GM18520 (cell line): ENCODE data around the gene JMJD4.

Experiments
- ATAC-seq: cut with Tn5 transposase; IDR thresholded peaks from one replicate; pipeline ENCODE4 v1.9.1; 2021; ENCODE audit not compliant: unreplicated experiment

JMJD4 gene

DNA sequence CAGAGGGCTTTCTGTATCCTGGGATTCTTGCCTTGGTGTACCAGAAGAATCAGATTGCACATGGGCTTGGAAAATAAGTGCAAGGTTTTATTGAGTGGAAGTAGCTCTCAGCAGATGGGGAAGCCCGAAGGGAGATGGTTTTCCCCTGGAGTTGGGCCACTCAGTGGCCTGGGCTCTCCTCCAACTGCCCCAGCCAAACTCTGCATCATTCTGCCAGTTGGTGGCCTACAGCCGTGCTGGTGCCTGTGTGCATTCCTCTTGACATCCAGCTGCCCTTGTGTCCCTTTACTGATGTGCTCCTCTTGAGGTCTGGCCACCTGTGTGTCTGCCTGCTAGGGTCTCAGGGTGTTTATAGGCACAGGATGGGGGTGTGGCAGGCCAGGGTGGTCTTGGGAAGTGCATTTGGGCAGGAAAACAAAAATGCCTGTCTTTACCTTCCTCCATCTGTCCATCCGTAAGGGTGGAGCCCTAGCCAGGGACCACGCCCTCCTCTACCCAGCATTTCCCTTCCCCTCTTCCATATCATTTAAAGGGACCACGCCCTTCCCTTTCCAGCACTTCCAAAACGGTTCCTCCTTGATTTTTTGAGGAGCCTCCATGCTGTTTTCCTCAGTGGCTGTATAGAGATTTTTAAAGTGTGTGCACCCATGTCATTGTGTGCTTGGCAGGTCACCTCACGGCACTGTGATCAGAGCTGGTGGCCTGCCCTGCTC, 19.1 kb upstream of the JMJD4 start:
- ATAC-seq = no peak

DNA sequence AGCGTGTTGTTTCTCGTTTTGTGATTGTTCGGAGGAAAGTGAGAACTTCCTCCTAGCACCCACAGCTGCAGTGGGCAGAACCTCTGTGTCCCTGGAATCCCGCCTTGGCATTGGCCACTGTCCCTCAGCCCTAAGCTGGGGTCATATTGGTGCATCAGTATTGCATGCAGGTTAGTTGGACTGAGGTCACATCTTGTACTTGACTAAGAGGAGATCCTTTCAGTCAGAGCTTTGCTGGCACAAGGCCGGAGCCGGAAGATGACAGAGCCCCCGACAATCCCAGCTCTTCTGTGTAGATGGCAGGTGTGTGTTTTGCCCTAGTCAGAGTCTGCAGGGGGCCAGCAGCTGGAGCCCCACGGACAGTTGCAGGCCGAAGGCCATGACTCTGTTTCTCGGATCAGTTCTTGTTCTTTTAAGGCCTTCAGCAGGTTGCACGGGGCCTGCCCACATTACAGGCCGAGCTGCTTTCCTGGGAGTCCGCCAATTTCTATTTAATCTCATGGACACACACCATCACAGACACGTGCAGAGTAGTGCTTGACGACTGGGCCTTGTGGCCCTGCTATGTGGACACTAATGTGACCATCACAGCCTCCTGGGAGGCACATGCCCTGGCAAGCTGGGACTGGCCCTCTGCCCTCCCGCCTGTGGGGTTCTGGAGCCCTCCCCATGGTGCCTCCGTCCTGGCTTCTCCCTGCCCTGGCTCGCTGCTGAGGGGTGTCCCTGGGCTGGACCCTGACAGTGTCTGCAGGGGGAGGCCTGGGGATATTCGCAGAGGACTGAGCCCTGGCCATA, 15.0 kb upstream of the JMJD4 start:
- no peak for ATAC-seq

DNA sequence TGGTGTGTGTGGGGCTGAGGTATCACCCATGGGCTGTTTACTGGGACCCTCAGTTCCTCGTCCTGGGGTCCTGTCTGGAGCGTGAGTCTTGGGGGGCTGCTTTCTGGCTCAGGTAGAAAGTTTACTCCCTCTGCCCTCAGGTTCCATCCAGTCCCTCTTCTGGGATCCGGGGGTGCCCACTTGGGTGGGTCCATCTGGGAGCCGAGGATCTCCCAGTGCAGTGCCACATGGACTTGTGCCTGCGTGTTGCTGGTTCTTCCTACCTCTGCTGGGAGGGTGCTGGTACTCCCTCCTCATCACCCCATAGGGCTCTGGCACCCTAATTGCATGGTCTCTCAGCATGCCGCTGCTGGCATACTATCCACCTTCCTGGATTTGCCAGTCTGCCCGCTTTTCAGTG, 14.1 kb upstream of the JMJD4 start:
- no peak for ATAC-seq

GRCh38 chr1:227748496-227749182, 13.5 kb upstream of the JMJD4 start:
- no peak for ATAC-seq

- no peak for ATAC-seq
Measured at GRCh38 chr1:227747948-227748495, 12.9 kb upstream of the JMJD4 start.

DNA sequence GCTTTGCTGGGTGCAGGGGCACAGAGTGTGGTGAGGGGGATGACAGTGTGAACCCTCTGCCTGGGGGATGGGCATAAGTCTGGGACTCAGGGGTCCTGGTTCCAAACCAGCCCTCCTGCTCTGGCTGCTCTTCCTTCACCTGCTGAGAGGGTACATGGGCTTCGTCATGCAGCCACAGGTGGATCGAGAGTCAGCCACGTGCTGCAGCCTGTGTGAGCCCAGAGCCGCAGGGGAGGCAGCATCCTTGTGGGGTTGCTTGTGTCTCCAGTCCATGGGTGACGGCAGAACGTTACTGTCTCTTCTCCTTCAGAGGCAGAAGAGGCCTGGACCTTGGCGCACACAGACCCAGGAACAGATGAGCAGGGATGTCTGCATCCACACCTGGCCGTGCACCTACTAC, 12.3 kb upstream of the JMJD4 start:
- ATAC-seq = no peak

DNA sequence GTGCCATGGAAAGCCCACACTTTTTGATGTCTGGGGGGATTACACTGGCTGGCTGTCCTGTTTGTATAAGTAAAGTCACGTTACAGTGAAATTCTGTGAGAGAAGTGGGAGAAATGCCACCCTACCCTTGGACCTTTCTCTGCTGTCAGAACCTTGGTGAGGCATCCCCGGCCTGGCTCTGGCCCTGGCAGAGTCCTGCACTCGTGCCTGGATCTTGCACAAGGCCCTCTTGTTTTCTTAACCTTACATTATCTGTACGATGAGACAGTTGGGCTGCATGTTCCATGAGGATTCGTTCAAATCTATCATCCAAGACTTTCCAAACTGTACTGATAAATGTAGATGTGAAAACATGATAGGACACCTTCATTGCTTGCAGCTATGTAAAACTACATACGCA, 11.6 kb upstream of the JMJD4 start:
- ATAC-seq = no peak

GRCh38 chr1:227745568-227746265, 10.6 kb upstream of the JMJD4 start:
- ATAC-seq = no peak

DNA sequence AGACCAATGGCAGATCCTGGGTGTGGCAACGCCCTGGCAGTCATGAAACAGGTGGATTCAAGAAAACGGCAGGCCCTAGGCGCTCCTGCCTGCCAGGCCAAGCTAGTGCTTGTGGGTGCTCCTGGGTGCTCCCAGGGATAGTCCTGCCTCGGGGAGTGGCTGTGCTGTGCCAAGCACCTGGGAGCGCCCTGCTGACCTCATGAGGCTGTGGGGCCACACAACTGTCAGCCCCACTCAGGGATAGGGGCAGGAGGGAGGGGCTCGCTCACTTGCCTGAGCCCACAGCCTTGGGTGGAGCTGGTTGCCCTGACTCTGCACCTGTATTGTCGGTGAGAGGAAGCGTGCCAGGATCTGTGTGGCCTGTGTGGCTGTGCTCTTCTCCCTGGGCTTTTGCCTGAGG, 9.6 kb upstream of the JMJD4 start:
- no peak for ATAC-seq

GRCh38 chr1:227742738-227743715, 7.9 kb upstream of the JMJD4 start:
- ATAC-seq = no peak

GRCh38 chr1:227741166-227741870, 6.2 kb upstream of the JMJD4 start:
- ATAC-seq = no peak

DNA sequence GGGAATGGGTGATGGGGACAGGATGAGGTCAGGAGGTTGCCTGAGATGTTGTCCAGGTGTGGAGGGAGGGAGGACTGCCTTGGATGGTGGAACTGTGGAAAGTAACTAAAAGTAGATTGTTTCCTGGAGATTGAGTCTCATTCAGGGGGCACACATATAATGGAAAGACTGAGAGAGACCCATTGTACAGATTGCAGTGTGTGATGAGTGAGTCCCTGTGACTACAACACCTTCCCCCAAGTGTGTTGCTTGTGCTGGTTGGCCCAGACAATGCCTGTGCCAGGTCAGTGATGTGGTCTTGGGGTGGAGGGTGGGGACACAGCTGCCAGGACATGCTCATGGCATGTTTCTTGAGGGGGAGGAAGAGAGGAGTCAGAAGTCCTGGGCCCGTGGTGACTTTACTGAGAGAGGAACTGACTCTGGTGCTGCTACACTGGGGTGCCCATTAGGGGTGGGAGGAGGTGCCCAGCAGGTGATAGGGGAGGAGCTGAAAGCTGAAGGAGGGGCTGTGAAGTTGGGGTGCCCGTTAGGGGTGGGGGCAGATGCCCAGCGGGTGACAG, 5.4 kb upstream of the JMJD4 start:
- ATAC-seq = no peak

- ATAC-seq = no peak
Measured at GRCh38 chr1:227739636-227740035, 4.5 kb upstream of the JMJD4 start.

DNA sequence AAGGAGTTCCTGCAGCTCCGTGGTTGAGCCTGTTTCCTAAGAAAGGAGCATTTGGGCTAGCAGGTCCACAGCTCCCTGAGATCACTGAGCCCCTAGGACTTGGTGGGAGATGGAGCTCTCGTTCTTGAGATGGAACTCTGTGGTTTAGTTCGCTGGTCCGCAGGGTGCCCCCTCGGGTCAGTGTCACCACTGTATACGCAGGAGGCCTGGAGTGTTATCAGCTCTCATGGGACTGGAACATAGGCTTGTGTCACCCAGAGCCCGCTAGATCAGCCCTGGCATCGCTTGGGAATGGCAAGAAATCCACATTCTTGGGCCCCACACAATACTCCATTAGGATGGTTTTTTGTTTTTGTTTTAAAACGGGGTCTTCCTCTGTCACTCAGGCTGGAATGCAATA, 3.7 kb upstream of the JMJD4 start:
- ATAC-seq = no peak

- ATAC-seq = no peak
Measured at GRCh38 chr1:227736814-227737432, 1.8 kb upstream of the JMJD4 start.

GRCh38 chr1:227735539-227736285, 610 bp upstream of the JMJD4 start:
- no peak for ATAC-seq

DNA sequence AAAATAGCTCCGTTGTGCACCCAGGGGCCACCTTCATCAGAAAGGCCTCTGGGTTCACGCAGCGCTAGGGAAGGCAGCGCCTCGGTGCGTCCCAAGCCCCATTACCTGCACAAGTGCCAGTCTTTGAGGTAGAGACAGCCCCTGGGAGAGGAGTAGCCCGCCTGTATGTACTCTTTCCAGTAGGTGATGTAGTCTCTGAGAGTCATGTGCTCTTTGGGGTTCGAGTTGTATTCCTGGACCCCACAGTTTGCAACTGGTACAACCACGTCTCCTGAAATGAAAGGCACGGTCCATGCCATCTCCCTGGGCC, 601 bp downstream of the JMJD4 start:
- ATAC-seq = no peak
